ENCODE results near the gene MDK. TPM values are rescaled to one million over a fixed set of nuclear protein-coding genes. Genes with fewer than 3 reads are reported as not detected.
A peak's percentile ranks its signal among the peaks of the same experiment; 100 is the strongest.

The MDK gene
- total and polyA plus RNA-seq, 7 donors = 1.2 to 6.3 (median 1.8) TPM

GRCh38 chr11:46346886-46347636, 34.4 kb upstream of the MDK start, which contains the start of gene DGKZ:
TSS of gene DGKZ (plus strand) at chr11:46347463. CDS start at chr11:46347660, 197 bp downstream.
- H3K4me1 ChIP-seq = peaks cover 23% of the 10 kb centered on the region
- peak; percentile 83 to 91 (median 89) for ATAC-seq
- peak; percentile 98 for TF ChIP-seq CTCF (IDR thresholded peaks at IDR 0.05)
- intact Hi-C loops (cut with DNase I) = no loop called here
- H3K4me3 ChIP-seq = peak within 1 kb of the TSS; percentile 74
- DNase-seq = peak; percentile 87 to 94
- no peaks in the 10 kb centered on the region for H3K36me3 ChIP-seq (ENCODE audit: insufficient read depth in 1 of 2, low read depth in 1 of 2)
- peak within 1 kb of the TSS; percentile 74 for H3K27ac ChIP-seq
- H3K27me3 ChIP-seq (ENCODE audit: insufficient read depth in 3 of 3, low read length in 2 of 3) = no peaks in the 10 kb centered on the region
- 10 to 21% (median 14%) methylated on average over 21 to 80 of the region's 80 CpGs for WGBS, 3 donors
- no peaks in the 10 kb centered on the region for H3K9me3 ChIP-seq

GRCh38 chr11:46347637-46348311, 33.7 kb upstream of the MDK start:
- H3K4me1 ChIP-seq = peaks cover 30% of the 10 kb centered on the region
- WGBS, 3 donors = 3 to 23% (median 16%) methylated on average over 41 to 63 of the region's 63 CpGs
- H3K9me3 ChIP-seq = no peaks in the 10 kb centered on the region
- no peaks in the 10 kb centered on the region for H3K36me3 ChIP-seq (ENCODE audit: insufficient read depth in 1 of 2, low read depth in 1 of 2)
- H3K4me3 ChIP-seq = peak overlapping the region; percentile 74
- no peaks in the 10 kb centered on the region for H3K27me3 ChIP-seq (ENCODE audit: insufficient read depth in 3 of 3, low read length in 2 of 3)
- no peak for TF ChIP-seq CTCF (IDR thresholded peaks at IDR 0.05)
- peak overlapping the region; percentile 74 for H3K27ac ChIP-seq
- intact Hi-C loops (cut with DNase I) = no loop called here
- peak; percentile 54 to 74 for DNase-seq
- ATAC-seq = peak in 3 of 4 donors; percentile 0 to 4 (median 1)

GRCh38 chr11:46348566-46349401, 32.7 kb upstream of the MDK start:
- intact Hi-C loops (cut with DNase I) = no loop called here
- Histone ChIP-seq H3K27ac (no peak overlapping the region), H3K36me3 (ENCODE audit: insufficient read depth in 1 of 2, low read depth in 1 of 2) (no peaks in the 10 kb centered on the region), H3K9me3 (no peaks in the 10 kb centered on the region), H3K4me3 (peak overlapping the region; percentile 74), H3K4me1 (peaks cover 33% of the 10 kb centered on the region), H3K27me3 (ENCODE audit: insufficient read depth in 3 of 3, low read length in 2 of 3) (no peaks in the 10 kb centered on the region)
- 67 to 70% (median 69%) methylated on average over 18 of the region's 18 CpGs for WGBS, 3 donors
- no peak for TF ChIP-seq CTCF (IDR thresholded peaks at IDR 0.05)
- DNase-seq (no peak), ATAC-seq (no peak)

- H3K4me3 ChIP-seq = no peak overlapping the region
- peaks cover 33% of the 10 kb centered on the region for H3K4me1 ChIP-seq
- H3K27me3 ChIP-seq (ENCODE audit: insufficient read depth in 3 of 3, low read length in 2 of 3) = no peaks in the 10 kb centered on the region
- ATAC-seq (no peak), DNase-seq (no peak)
- peak overlapping the region; percentile 69 for H3K27ac ChIP-seq
- H3K9me3 ChIP-seq = no peaks in the 10 kb centered on the region
- intact Hi-C loops (cut with DNase I) = loop anchor here (2.0 to 5.0 kb wide), 2 partner anchors 20 to 587 kb away; partner anchors contain the start of gene CSTPP1 (in 1 of the 2)
- H3K36me3 ChIP-seq (ENCODE audit: insufficient read depth in 1 of 2, low read depth in 1 of 2) = no peaks in the 10 kb centered on the region
- TF ChIP-seq CTCF (IDR thresholded peaks at IDR 0.05) = no peak
- 63 to 71% (median 67%) methylated on average over 3 of the region's 3 CpGs for WGBS, 3 donors
Observed at GRCh38 chr11:46350695-46351094, 30.8 kb upstream of the MDK start.
